Ovary (tissue), 3 donors: Measurements from ENCODE around the gene NWD2.

Source experiments
- CTCF ChIP-seq, 3 donors: fragments of 450-650 bp in 2 of 3; fragments of 200-600 bp in 1 of 3; IDR thresholded peaks; one replicate each; pipeline versions ENCODE4 v1.5.1 to v1.8.0; 2016 to 2022; ENCODE audit warnings: antibody characterized with exemption in 3 of 3, mild to moderate bottlenecking in 1 of 3
- EP300 ChIP-seq: sonication (generic); formaldehyde crosslinking; IDR thresholded peaks from one replicate; pipeline ENCODE4 v1.6.1; 2017; ENCODE audit warnings: antibody characterized with exemption
- POLR2A ChIP-seq: fragments of 450-650 bp; IDR thresholded peaks from one replicate; pipeline ENCODE4 v1.6.1; 2017; ENCODE audit warnings: antibody characterized with exemption, mild to moderate bottlenecking, moderate library complexity
- donor health status: DM: no; HTN: no; CAD: no.

- TF ChIP-seq CTCF (IDR thresholded peaks at IDR 0.05) (no peak), POLR2A (no peak), EP300 (no peak)
Observed at GRCh38 chr4:37475087-37475486, 230.5 kb downstream of the NWD2 start.
